Stimulated activated CD8-positive, alpha-beta memory T cell treated with anti-CD3 and anti-CD28 coated beads, Interleukin-4, amount 100 ng/mL, for 24 hours (primary cell): Measurements from ENCODE around the gene AFAP1.

Source experiments
- DNase-seq: peaks from one replicate; pipeline ENCODE4 v3.0.0-alpha.2; 2020; ENCODE audit warnings: low read depth

The AFAP1 gene

DNA sequence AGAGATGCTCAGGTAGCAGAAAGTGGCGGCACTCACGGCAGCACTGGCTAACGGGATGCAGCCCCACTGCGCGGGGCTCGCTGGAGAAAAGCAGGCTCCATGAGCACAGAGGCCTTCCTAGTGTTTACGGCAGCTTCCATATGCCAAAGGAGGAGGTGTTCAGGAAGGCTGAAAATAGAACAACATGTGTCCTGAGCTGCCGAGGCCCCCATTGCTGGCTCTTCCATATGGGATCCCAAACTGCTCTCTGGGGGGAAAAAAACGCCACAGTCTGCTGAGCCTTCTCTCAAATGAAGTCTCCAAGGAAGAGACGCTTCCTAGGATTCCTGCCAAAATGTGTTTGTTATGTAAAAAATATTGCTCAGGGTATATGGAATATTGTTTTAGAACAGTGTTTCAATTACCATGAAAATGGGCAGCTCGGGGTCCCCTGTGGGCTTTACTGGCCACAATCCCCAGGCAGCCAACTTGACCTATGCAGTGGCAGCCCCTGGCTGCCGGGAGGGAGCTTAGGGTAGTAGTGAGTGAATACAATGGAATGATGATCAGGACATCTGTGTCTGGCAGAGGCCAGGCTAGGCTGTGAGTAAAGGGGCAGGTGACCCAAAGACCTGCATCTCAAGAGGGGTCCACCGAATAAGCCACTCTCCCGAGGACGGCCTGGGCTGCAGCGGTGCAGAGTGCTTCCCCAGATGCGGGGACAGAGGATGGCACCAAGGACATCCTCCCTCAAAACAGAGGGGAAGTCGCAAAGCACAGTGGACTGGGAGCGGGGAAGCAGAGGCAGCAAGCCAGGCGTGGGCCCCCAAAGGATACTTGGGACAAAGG lies 170.1 kb downstream of the AFAP1 start:
- no peak for DNase-seq

DNA sequence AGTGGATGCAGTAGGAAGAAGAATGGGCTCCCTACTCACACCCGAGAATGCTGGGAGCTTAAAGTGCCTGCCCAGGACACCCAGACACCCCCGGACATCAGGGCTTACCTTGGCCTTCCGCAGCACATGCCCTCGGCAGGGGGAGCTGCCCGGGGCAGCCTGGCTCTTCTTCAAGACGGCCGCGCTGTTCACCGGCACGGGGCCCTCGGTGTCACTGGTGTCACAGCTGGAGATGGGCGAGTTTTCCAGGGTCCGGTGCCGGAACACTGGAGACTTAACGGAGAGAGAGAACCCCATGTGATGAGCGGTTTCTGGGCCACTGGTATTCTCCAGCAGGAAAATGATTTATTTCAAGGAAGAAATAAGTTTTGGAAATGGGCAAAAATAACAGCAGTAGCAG lies 170.9 kb downstream of the AFAP1 start:
- DNase-seq = no peak

DNA sequence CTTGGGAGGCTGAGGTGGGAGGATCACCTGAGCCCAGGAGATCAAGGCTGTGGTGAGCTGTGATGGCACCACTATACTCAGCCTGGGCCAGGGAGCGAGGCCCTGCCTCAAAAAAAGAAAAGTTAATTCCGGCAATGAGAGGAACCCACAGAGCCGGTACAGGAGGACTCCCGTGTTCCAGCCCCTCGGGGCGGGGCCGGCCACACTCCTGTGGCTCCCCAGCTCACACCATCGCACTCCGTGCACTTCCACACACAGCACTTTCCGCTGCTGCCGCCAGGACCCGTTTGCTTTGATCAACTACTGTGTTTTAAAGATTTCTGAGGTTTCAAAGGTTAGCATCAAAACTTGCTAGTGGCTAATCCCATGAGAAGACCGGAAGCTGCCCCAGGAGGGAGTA lies 171.7 kb downstream of the AFAP1 start:
- no peak for DNase-seq

DNA sequence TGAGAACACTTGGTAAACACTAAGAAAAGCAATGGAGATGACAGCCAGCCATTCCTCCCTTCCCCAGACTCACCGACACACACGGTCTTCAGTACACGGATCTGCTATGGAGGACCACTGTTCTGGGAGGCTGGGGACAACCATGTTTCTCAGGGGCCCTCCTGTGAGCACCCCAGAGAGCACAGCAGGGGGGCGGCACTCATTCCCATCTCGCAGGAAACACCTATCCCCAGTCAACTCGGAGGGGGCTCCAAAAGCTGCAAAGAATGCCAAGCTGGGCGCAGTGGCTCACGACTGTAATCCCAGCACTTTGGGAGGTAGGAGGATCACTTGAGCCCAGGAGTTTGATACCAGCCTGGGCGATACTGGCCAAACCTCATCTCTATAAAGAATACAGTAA lies 172.1 kb downstream of the AFAP1 start:
- no peak for DNase-seq

DNA sequence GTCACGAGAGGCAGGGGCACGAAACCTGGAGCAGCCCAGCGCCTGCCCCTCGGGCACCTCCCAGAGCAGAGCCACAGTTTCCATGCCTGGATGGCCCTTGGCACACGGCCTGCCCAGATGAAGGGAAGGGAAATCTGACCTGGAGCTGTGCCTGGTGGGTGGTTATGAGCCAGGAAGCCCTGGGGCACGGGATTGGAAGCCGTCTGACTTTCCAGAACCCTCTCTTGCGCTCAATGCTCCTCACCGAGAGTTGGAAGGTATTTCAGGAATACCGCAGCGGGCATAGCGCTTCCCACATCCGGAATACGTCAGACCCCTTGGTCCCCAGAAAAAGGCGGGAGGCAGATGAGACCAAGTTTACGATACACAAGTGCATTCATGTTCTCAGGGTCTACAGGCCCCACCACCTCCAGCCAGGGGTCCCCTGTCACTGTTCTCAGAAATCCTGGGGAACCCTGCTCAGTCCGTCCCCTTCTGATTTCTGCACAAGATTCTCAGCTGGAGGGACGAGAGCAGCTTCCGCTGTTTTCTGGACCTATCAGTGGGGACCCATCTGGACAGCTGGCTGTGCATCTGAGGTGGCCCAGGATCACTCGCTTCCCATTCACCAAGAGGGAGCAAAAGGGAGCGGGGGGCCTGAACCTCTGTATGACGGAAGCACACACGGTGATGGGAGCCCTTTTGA lies 172.9 kb downstream of the AFAP1 start:
- no peak for DNase-seq

DNA sequence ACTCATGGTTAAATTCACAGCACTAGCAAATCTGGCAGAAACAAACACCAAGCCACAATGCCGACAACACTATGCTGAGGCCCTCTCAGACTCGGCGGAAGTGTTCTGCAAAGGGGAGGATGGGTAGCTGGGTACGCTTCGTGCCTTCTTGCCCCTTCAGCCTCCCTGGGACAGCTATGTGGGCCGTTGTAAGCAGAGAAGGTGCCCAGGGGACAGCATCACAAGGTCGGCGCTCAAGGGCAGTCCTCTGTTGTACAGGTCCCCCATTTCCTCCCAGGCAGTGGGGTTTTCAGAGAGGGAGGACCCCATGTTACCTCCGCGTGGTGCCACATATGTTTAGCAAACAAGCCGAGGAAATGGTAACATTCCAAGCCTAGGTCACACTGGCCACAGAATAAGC lies 173.6 kb downstream of the AFAP1 start:
- DNase-seq = no peak

DNA sequence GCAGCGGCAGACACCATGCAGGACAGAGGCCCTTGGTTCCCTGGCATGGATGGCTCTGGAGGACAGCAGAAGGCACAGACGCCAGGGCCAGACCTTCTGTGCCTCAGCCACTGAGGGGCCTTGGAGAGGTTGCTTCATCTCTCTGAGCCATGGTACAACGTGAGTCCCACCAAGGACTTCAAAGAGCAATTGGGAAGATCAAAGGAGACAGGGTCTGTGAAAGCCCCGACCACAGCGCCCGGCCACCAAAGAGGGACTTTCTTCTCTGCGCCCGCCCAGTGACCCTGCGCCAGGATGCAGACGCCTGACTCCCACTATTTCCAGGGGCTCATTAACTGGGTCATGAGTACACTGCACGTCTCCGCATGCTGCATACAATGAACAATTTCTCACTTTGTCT lies 174.0 kb downstream of the AFAP1 start:
- DNase-seq = no peak

DNA sequence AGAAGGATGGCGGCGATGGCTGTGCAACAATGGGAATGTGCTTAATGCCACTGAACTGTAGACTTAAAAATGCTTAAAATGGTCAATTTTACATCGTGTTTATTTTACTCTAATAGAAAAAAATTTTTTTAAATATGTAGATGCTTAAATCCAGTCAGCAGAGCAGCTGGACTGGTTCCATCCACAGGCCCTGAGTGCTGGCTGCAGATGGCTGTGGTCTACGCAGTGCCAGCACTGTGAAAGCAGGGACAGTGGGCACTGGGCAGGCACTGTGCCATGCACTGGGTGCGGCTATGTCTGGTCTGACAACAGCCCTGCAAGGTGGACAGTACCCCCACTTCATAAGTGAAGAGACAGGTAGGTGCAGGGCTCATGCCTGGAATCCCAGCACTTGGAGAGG lies 175.2 kb downstream of the AFAP1 start:
- DNase-seq = no peak

DNA sequence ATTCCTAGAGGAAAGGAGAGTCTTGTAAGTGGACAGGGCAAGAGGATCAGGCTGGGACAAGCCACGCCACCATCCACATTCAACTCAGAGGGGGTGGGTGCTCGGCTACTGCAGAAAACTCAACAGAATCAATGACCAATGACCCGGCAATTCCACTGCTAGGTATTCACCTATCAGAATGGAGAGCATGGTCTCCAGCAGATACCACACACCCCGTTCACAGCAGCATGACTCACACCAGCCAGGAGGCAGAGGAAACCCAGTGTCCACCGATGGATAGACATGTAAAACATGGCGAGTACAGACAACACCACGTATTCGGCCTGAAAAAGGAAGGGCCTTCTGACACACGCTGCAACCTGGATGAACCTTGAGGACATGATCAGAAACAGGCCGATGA lies 175.9 kb downstream of the AFAP1 start:
- DNase-seq = no peak

DNA sequence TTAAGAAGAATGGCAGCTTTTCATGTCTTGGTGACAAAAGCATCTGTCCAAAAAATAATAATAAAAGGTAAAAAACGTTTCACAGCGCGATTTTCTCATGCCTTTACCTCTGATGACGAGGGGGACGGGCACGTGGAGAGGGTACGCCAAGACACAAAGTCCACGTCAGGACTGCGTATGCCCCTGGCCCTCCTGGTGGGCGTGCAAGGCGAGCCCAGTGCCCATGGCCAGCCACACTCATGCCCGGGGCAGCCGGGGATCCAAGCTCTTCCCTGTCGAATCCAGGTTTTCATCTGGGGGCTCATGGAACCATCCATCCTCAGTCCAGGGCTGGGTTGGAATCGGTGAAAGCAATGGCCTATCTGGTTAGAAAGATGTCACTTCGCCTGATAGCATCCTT lies 176.6 kb downstream of the AFAP1 start:
- no peak for DNase-seq

DNA sequence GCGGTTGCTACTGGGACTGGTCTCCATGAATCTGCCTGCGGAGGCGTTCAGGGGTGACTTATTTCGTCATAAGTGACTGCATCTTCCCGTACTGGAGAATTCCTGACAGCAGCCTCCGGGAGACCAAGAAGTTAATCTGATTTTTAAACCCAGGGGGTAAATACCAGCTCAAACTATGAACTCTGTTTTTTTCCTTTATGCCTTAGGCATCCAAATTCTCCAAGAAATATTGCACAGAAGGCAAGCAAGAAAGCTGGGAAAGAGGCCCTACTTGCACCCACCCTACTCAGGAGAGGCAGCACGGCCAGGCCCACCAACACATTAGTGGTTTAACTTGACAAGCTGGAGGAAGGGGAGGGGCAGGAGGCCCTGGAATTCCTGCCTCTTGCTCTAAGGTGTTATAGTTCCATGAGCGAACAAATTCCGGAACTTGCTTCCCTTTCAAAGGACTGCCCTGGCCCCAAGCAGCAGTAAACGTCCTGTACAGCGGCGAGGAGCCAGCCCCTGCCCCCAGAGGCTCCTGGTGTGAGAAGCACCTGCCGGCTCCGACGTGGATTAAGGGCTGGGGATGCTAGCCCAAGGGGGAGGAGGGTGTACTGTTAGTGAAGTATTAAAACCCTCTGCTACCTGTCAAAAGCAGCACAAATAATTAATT lies 177.2 kb downstream of the AFAP1 start:
- no peak for DNase-seq

DNA sequence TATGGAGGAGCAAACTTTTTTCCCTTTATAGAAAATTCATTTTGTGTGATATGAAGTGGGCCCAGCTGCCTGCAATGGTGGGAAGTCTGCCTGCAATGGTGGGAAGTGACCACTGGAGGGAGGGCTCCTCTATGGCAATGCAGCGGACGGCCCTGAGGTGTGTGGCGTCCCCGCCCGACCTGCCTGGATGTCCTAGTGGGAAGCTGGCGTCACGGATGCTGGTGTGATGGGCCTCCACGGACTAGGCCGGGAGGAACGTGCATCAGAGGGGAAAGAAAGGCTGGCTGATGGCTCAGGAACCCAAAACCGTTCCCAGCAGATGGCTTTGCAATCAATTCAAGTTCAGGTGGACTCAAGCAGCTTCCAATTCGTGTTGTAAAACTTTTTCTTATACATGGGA lies 177.9 kb downstream of the AFAP1 start:
- DNase-seq = peak; percentile 15

DNA sequence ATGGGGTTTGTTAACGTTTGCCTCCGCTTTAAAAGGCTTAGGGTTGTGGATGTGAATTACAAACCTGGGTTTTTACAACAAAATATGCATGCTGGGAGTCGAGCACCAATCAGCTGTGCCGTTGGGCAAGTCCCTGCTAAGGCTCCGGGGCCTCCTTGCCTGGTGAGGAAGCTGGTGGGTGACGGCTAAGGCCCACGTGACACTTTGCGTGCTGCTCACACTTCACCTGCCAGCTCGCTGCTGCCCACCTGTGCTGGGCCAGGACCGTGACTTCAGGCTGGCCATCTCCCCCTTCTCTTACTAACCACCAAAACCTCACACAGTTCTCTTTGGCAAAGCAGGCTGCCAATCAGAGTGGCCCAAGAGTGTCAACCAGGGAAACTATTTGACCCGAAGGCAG lies 178.3 kb downstream of the AFAP1 start:
- no peak for DNase-seq

DNA sequence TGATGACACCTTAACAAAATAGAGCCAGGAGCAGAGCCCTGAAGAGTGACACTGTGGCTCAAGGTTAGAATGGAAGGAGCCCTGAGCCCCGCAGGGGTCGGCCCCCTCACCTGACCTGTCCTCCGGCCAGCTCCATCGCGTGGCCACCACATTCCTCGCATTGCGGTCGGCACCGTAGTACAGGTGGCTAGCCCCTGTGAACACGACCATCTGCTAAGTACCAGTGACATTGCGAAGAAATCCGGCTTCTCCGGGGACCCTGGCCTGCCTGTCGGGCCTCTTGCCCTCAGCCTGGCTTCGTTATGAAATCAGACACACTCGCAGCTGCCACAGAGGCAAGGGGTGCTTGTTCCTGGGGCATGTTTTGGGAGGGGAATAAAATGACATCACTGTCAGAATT lies 179.0 kb downstream of the AFAP1 start:
- DNase-seq = no peak

DNA sequence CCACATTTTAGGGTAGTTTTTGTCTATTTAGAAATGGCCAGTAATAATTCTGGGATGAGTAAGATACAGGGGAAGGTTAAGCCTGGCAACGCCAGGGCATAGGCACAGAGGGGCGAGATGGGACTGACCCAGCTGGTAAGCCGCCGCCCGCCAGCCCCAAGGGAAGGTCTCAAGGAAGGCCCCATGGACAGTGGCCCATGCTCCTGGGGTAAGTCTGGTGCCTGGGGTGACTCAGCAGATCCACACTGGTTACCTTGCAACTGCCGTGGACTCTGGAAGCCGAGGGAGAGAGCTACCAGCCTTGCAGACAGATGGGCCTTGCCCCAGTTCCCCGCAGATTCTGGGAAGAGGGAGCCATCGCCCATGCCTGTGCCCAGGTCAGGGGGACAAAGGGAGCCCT lies 179.4 kb downstream of the AFAP1 start:
- DNase-seq = no peak

DNA sequence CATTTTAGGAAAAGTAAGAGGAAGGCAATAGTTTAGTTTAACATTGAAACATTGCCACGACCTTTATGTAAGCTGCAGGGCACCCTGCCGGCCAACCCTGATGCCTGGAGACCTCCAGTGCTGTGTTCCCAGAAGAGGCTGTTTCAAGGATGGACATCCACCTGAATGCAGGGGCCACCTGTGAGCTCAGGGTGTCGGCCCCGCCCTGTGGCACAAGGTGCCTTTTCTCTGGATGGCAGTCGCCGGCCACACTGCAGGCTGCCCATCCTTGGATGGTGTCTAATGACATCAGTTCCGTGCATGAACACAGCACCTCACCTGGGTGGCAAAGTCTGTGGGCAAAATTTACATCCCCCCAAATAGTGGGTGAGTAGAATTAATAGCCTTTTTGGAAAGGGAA lies 180.0 kb downstream of the AFAP1 start:
- DNase-seq = no peak

DNA sequence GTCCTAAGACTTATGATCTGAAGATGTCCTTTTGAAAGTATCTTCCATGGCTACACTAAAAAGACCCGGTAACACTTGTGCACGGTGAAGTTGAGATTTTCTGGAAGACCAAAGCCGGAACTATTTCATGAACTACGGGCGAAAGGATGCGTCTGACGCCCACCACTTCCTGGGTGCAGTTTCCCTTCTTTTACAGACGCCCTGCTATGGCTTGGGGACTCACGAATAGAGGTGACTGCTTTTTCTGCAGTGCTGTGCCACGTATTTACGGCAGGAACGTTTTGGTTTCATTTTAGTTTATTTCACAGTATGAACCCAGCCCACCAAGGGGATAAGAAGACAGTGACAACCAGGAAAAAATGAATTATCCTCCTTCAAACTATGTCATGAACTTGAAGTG lies 180.4 kb downstream of the AFAP1 start:
- DNase-seq = peak; percentile 30

DNA sequence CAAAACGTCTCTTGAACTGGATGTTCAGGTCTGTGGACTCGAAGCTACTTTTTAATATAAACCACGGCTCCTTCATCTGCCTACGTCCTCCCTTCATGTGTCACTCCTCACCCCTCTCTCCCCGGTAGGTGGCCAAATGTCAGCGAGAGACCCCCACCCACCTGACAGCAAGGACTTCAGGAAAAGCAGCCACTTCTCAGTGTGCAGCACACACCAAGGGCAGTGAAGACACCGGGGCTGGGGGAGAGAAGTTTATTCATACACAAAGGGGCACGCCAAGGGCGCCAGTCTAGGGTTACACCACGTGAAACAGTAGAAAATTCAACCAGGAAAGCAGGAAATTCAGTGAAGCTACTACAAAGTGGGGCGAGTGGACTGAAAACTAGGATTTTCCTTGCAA lies 181.2 kb downstream of the AFAP1 start:
- DNase-seq = no peak

DNA sequence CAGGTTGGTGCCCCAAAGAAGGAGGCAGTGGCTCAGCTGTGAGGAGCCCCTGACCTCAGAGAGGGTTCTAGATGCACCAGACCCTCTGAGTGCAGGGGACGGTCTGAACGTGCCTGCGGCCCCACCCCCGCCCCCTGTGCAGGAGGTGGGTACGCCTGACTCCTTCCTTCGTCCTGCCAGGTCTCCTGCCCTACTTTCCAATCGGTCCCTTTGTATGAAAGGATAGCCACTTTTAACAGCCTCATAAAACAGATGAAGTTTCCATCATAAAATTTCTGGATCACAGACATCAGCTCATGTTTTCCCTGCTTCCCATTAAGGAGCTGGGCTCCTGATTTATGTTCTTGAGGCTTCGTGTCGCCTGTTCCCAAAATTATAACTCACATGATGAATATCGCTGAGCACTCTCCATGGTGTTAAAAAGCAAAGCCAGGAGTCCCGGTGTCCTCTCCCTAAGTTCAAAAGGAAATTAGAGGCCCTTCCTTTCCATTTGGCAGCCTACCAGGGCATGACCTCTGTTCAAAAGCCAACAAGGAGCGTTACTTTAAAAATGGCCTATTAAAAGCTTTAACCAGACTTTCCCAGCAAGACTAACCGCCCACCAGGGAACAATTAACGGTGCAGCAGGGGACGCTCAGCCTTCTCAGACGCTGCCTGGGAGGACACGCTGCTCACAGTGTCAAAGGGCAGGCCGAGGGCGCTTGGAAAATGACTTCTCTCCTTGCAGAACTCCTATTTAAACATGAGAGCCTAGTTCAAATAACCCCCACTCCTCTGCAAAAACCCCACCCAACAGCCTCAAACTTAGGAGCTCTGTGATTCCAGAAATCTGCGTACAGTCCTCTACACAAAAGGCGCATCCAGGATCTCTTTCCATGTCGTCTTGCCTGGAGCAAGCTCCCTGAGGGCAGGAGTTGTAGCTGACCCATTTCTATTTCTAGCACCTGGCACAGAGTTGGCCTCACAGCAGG lies 181.9 kb downstream of the AFAP1 start:
- no peak for DNase-seq

DNA sequence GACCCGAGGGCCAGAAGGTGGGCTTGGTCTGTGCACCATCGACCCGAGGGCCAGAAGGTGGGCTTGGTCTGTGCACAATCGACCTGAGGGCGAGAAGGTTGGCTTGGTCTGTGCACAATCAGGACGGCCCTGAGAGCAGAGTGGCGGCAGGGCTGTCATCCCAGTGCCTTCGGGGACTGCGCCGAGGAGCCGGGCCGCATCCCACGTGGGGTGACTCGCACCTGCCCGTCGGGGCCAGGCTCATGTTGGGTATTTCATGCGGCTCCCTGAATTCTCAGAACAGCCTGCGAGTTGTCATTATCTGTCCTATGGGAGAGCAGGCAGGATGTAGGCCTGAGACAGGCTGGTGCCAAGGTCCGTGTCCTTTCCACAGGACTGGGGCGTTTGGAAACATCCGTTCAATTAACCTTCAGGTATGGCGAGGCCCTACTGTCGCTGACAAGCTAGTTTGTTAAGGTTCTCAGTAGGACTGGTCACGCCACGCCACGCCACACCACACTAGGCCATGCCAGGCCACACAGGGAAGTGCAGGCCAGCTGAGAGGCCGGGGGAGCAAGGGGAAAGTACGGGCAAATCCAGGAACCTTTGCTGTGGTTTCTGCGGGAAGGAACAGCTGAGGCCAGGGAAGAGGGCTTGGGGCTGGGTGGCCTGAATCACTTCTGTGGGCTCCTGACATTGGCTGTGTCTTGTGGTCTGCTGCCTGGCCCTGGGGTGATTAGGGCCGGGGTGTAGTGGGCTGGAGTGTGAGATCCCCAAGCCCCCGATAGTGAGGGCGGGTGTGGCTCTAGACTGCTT lies 182.9 kb downstream of the AFAP1 start:
- no peak for DNase-seq

DNA sequence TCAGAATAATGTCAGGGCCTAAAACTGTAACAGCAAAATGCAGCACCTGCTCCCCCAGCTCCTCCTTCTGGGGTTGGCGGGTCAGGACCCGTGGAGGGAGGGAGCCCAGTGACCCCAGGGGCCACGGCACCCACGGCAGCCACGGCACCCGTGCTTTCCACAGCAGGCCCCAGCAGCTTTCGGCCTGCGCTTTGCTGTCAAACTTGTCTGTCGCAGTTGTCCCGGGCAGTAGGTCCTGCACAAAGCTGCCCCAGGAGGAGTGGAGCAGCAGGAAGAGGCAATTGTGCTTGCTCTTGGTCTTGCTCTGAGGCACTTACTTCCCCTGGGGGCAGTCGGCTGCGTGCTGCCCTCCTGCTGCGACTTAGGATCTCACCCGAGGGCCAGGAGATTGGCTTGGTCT lies 183.6 kb downstream of the AFAP1 start:
- DNase-seq = no peak
